C4-2B (cell line): ENCODE results near the gene PLSCR5.

Experiments used
- CTCF ChIP-seq: fragments of 450-650 bp; conservative IDR thresholded peaks from 2 replicates; pipeline ENCODE4 v1.5.1; 2017; ENCODE audit warnings: mild to moderate bottlenecking
- ZFX ChIP-seq: fragments of 450-650 bp; IDR thresholded peaks from 2 replicates; pipeline ENCODE4 v1.6.1; 2017

- TF ChIP-seq CTCF (no peak), ZFX (no peak)
These were observed 35.2 kb upstream of the PLSCR5 start for GRCh38 chr3:146640361-146640760.
